COLO829 (cell line): ENCODE results near the gene COLQ.

Experiments used
- DNase-seq: peaks from one replicate; pipeline ENCODE4 v3.0.0; 2012; ENCODE audit warnings: low spot score

COLQ gene

GRCh38 chr3:15520185-15520584, 1.3 kb downstream of the COLQ start:
- no peak for DNase-seq

- DNase-seq = no peak
Observed at GRCh38 chr3:15519096-15519495, 2.4 kb downstream of the COLQ start.

DNA sequence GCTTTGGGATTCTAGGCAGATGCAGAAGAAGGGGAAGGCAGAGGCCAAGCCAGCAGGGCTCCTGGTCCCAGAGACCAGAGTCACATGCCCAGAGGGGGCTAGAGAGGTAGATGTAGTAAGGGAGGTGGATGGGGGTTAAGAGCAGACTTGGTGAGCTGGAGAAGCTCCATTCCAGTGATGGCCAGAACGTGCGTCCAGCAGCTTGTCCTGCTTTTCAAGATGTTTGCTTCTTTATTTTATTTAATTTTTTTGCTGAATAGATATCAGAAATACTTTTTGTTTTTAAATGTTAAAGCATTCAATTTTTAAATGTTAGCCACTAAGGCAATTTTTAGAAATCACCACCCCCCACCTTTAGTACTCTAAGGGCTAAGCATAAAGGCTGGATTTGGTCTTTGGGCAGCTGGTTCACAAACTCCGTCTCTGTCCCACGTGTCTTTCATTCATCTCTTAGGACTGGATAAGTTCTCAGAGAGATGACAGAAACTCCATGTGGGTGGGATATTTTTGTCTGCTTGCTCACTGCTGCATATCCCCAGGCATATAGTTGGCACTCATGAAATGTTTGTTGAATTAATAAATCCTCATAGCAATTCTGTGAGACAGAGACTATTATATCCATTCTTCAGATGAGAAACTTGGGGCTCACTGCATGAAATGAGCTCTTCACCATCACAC, 6.7 kb downstream of the COLQ start:
- no peak for DNase-seq

DNA sequence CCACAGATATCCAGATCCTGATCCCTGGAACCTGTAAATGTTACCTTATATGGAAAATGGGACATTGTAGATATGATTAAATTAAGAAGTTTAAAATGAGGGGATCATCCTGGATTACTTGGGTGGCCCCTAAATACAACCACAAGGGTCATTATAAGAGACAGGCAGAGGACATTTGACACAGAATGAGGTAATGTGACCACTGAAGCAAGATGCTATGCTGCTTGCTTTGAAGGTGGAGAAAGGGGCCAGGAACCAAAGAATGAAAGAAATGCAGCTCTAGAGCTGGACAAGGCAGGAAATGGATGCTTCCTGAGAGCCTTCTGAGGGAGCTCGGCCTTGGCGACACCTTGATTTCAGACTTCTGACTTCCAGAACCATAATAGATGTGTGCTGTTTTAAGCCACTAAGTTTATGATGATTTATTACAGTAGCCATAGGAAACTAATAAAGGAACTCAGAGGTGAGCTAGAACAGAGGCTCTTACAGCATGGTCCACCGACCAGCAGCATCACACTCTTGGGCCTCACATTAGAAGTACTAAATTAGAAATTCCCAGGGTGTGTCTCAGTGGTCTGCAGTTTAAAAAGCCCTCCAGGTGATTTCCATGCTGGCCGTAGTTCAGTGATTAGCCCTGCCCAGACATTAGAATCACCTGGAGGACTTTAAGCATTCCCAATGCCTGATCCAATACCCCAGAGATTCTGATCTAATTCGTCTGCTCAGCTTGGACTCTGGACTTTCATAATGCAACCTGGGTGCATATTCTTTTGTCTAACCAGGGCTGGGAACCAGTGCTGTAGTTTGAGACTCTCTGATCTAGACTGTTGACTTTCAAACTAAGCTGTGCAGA, 7.5 kb downstream of the COLQ start:
- DNase-seq = no peak

DNA sequence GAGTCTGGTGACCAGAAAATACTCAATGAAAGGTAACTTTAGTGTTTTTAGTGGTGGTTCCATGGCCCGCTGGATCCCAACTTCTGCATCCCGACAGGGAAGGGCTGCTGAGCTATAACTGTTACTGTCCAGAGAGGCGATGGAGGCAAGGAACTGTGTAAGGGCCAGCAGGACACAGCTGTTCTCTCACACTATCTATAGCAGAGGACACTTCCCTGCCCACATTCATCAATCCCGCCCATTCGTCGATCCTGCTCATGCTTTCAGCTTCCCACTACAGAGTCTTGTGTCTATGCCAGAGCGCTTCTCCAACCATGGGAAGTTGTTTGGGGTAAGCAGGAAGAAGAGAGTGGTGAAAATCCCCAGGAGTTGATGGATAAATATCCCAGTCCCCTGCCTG, 8.4 kb downstream of the COLQ start:
- no peak for DNase-seq

GRCh38 chr3:15512166-15512565, 9.3 kb downstream of the COLQ start:
- no peak for DNase-seq

DNA sequence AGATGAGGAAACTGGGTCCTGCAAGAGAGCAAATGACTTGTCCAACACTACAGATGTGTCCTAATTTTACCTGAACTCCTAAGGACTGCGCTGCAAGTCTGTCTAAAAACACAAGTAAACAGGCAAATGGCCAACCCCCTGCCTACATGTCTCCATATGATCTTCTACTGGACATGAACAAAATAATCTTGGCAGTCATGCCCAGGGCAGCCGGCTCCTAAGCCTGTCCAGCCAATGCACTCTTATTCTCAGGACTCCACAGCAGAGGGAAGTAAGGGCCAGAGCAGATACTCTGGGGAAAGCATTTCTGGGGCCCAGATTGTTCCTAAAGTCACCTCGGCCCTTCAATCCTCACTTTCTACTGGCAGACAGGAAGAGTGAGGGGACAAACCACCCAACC, 10.3 kb downstream of the COLQ start:
- DNase-seq = no peak

DNA sequence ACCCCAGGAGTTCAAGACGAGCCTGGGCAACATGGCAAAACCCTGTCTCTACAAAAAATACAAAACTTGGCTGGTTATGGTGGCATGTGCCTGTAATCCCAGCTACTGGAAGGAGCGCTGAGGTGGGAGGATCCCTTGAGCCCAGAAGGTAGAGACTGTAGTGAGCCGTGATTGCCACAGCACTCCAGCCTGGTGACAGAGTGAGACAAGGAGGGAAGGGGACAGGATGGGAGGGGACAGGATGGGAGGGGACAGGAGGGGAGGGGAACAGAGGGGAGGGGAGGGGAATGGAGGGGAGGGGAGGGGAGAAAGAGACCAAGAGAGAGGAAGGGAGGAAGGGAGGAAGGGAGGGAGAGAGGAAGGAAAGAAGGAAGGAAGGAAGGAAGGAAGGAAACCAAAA, 11.0 kb downstream of the COLQ start:
- no peak for DNase-seq

DNA sequence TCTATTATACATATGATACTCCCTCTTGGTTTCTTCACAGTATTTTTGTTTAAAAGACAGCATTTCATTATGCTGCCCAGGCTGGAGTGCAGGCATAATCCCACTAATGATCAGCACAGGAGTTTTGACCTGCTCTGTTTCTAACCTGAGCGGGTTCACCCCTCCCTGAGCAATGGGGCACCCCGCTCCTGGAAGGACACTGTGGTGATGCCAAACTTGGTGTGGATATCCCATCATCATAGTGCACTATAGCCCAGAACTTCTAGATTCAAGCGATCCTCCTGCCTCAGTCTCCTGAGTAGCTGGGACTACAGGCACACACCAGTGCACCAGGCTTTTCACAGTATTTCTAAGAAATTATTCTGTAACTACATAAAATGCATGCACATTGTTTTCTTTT, 14.9 kb downstream of the COLQ start:
- no peak for DNase-seq

DNA sequence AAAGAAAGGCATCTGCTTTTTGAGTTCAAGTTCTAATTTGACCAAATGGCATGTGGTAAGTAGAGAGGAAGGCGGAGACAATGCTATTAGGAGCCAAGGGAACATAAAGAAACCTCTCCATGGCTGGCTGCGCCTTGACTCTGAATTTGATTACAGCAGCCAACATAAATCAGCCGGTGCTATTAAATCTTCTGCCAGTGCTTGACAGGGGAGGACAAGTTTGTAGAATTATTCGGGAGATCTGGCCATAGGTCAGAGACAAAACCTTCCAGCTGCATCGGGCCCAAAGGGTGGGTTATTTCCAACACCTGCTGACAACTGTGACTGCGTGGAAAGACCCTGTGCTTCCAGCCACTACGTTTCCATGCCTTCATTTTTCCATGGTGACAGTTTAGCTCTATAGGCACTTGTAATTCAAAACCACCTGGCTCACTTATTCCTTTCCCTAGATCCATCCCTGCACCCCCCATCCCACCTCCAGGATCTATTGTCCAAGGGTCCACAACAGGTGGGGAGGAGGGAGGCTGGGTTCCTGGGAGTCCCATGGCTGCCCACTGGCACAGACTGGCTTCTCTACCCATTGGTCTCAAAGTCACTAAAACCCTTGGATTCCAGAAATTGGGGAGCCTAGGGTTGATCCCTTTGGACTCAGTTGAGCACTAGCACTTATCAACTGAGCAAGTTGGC, 15.9 kb downstream of the COLQ start:
- no peak for DNase-seq

DNA sequence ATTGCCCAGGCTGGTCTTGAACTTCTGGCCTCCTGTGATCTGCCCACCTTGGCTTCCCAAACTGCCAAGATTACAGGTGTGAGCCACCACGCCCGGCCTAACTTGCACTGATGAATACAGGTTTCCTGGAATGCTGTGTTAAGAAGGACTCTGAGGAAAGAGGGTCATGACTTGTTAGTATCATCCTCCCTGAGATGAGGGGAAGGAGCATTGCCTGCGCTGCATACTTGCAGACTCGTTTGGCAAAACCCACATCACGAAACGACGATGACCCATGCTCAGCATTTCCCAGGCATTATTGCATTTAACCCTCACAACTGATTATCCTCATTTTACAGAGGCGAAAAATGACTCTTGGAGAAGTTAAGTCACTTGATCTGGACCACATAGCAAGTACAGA, 18.9 kb downstream of the COLQ start:
- DNase-seq = no peak

GRCh38 chr3:15501126-15501525, 20.4 kb downstream of the COLQ start:
- no peak for DNase-seq

DNA sequence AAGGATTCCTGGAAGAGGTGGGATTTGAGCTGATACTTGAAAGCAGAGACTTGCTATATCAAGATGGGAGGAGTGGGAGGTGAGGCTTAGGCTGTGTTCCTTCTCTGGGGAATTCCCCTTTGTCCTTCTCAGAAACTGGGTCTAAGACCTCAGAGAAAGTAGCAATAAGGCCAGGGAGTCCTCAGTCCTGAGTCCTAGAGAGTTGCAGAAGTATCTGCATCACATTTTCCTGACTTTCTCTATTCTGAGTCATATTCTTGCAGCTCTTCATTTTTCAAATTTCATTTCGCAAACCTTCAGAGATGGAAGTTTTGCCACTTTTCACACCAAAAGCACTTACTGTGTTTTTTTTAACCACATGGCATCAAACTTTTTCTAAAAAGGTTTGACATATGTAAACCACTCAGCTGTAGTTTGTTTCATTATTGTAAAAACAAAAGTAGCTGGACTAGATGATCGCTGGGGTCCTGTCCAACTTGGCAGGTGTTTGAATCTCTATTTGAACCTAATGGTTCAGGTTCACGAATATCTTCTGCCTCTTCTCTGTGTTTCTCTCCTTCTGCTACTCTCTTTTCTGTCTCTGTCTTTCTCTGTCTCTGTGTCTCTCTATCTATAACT, 21.3 kb downstream of the COLQ start:
- DNase-seq = no peak

- DNase-seq = no peak
Observed at GRCh38 chr3:15499536-15499935, 22.0 kb downstream of the COLQ start.

- no peak for DNase-seq
Observed at GRCh38 chr3:15498431-15499214, 22.9 kb downstream of the COLQ start.

DNA sequence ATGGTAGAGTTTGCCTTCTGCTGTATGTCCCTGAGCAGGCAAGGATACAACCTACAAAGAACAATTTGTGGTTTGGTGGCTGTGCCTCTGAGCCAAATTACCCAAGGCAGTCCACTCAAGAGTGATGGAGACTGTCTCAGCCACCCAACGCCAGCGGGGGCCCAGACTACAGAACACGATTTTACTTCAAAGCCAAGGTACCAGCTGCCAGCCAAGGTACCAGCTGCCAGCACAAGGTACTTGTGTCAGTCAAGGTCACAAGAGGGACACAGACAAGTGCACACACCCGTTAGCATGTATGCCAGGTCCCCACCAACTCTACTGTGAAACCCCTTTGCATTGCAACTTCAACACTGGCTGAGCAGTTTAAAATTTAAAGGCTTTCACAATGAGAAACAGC, 23.5 kb downstream of the COLQ start:
- DNase-seq = no peak

DNA sequence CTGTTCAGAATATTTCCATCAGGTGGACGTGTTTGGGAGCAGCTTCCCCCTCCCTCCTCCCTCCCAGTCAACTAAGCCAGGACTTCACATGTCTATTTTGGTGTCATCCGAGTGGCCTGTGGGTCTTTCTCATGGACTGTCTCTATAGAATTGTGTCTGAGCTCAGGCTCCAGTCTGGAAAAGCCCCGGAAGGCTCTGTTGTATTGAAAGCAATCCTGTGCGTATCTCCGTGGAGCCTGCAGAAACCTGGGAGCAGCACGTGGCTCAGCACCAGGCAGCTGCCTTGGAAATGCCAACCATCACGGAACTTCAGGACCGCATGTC, 25.2 kb downstream of the COLQ start:
- DNase-seq = no peak

- no peak for DNase-seq
Observed at GRCh38 chr3:15495461-15496340, 25.8 kb downstream of the COLQ start.

DNA sequence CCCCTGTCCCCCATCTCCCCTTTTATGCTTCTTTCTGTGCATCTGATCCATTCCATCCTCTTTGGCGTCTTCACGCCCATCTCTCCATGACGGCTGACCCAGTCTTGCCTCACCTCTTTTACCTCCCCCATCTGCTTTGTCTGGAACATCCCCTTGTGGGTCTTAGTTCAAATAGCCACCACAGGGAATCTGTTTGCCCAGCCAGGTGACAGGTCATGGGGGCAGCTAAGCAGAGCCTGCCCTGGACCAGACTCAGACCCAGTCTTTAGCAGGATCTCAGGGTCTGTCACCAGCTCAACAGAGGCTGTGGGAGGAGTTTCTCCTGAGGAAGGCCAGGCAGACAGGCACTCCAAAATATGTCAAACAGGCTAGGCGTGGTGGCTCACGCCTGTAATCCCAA, 28.1 kb downstream of the COLQ start:
- no peak for DNase-seq

DNA sequence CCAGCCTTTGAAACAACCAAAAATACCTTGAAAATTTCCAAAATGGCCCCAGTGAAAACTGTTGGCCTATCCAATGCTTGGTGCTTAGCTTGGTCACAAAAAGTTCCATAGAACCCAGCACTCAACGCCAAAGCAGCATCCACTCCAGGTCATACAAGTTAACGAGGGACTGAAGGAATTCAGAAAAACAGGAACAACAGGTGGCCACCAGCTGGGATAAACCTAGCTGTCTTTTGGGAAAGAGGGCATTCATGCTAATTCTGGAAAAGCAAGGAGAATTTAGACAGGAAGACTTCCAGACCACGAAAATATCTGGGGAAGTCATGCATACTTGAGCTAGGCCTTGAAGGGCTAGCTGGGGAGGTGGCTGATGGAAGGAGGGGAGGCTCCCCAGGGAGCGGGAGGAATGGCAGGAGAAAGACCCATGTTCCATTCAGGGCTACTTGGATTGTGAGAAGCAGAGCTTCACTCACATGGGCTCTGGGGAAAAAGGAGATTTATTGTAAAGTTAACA, 28.6 kb downstream of the COLQ start:
- no peak for DNase-seq

DNA sequence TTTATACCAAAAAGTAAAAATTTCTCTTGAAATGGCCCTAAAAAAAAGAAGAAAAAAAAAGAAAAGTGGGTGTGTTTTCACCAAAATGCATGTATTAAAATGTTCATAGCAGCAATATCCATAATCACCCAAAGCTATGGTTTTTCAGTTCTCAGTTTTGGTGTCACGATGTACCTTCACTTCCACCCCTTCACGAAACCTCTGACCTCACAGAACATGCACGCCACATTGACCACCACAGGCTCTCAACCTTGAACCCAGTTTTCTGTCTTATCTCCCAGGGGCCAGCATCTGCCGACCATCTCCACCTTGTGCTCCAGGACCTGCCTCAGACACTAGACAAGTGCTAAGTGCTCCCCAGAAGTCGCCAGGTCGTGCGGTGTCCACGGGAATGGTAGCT, 30.4 kb downstream of the COLQ start:
- DNase-seq = no peak
